Left lung (tissue), 10 donors: ENCODE data around the gene SOD1. TPM values are rescaled to one million over a fixed set of nuclear protein-coding genes. Genes with fewer than 3 reads are reported as not detected.

Source experiments
- ATAC-seq: fragments of 200-7000 bp; cut with Tn5 transposase; one replicate; pipeline ENCODE4 v1.9.1; 2020; ENCODE audit warnings: moderate library complexity
- DNase-seq, 4 donors: peaks; one replicate each; pipeline ENCODE4 v3.0.0-alpha.2; 2013 to 2020
- H3K27ac ChIP-seq, 2 donors: fragments of 200-600 bp; sonication (generic) in 1 of 2; one replicate each; pipeline versions ENCODE4 v1.5.0 to v1.8.0; 2020 to 2021
- H3K27me3 ChIP-seq, 2 donors: fragments of 200-600 bp; sonication (generic) in 1 of 2; one replicate each; pipeline versions ENCODE4 v1.5.0 to v1.8.0; 2020 to 2021
- H3K36me3 ChIP-seq, 2 donors: fragments of 200-600 bp; sonication (generic) in 1 of 2; one replicate each; pipeline versions ENCODE4 v1.5.0 to v1.8.0; 2020 to 2021
- H3K4me1 ChIP-seq, 2 donors: fragments of 200-600 bp; one replicate each; pipeline ENCODE4 v1.8.0; 2021
- H3K4me3 ChIP-seq, 2 donors: fragments of 200-600 bp; sonication (generic) in 1 of 2; one replicate each; pipeline versions ENCODE4 v1.5.0 to v1.8.0; 2020 to 2021; ENCODE audit warnings: mild to moderate bottlenecking in 1 of 2
- H3K9me3 ChIP-seq, 2 donors: fragments of 200-600 bp; sonication (generic) in 1 of 2; one replicate each; pipeline versions ENCODE4 v1.5.0 to v1.8.0; 2020 to 2021
- CTCF ChIP-seq, 2 donors: fragments of 200-600 bp; sonication (generic) in 1 of 2; IDR thresholded peaks; one replicate each; pipeline versions ENCODE4 v1.5.0 to v1.8.0; 2021; ENCODE audit warnings: antibody characterized with exemption in 2 of 2
- intact Hi-C, 2 donors: fragments of 100-400 bp; cut with DNase I; formaldehyde crosslinking; loops; one replicate each; pipeline versions ENCODE4 v1.11.2 to v1.14.2; 2022
- polyA plus RNA-seq, 6 donors: library from polyadenylated mRNA; unstranded; fragments of 120-200 nt; gene quantifications; one replicate each; pipeline ENCODE4 v1.2.1, GENCODE V29; 2013; ENCODE audit not compliant: insufficient read length in 6 of 6
- total RNA-seq, 2 donors: library from RNA; stranded (reverse); fragmentation: NEBNext Ultra II Directional; extraction: Animal tissue kit (Norgen Biotek cat#: 25700); gene quantifications; one replicate each; pipeline ENCODE4 v1.2.1, GENCODE V29; 2021
- donor health status: DM: no; HTN: yes; CAD: no.
- donor health status: DM: no; HTN: no; CAD: no.

Gene SOD1
- total and polyA plus RNA-seq, 8 donors, result 142 to 227 (median 217) TPM

GRCh38 chr21:31698461-31698860, 39.0 kb downstream of the SOD1 start:
- H3K9me3 ChIP-seq, result no peaks in the 10 kb centered on the region
- intact Hi-C loops, result no loop called here
- no peak for DNase-seq
- no peak for ATAC-seq
- H3K27ac ChIP-seq, result no peak overlapping the region
- no peaks in the 10 kb centered on the region for H3K4me1 ChIP-seq
- no peak for TF ChIP-seq CTCF (IDR thresholded peaks at IDR 0.05)
- no peak overlapping the region for H3K4me3 ChIP-seq
- peaks cover 0 to 70% of the 10 kb centered on the region in 2 donors for H3K36me3 ChIP-seq
- H3K27me3 ChIP-seq, result no peaks in the 10 kb centered on the region

- peaks cover 0 to 56% of the 10 kb centered on the region in 2 donors for H3K36me3 ChIP-seq
- TF ChIP-seq CTCF (IDR thresholded peaks at IDR 0.05), result no peak
- ATAC-seq, result no peak
Observed at GRCh38 chr21:31700040-31700439, 40.5 kb downstream of the SOD1 start.

GRCh38 chr21:31706562-31706961, 47.1 kb downstream of the SOD1 start:
- peaks cover 0 to 12% of the 10 kb centered on the region in 2 donors for H3K36me3 ChIP-seq
- H3K27me3 ChIP-seq, result no peaks in the 10 kb centered on the region
- ATAC-seq (no peak), DNase-seq (no peak)
- no peak for TF ChIP-seq CTCF (IDR thresholded peaks at IDR 0.05)
- no peak overlapping the region for H3K4me3 ChIP-seq
- intact Hi-C loops, result no loop called here
- H3K9me3 ChIP-seq, result no peaks in the 10 kb centered on the region
- H3K4me1 ChIP-seq, result peaks cover 10 to 40% of the 10 kb centered on the region in 2 donors
- no peak overlapping the region for H3K27ac ChIP-seq

More at GRCh38 chr21:31700040-31700439, 40.5 kb downstream of the SOD1 start:
- no peak for DNase-seq
- no peaks in the 10 kb centered on the region for H3K9me3 ChIP-seq
- no peak overlapping the region for H3K4me3 ChIP-seq
- no peaks in the 10 kb centered on the region for H3K4me1 ChIP-seq
- no peaks in the 10 kb centered on the region for H3K27me3 ChIP-seq
- intact Hi-C loops, result no loop called here
- H3K27ac ChIP-seq, result no peak overlapping the region

- H3K27ac ChIP-seq, result no peak overlapping the region
- H3K27me3 ChIP-seq, result no peaks in the 10 kb centered on the region
- no peaks in the 10 kb centered on the region for H3K9me3 ChIP-seq
- H3K36me3 ChIP-seq, result peaks cover 0 to 3% of the 10 kb centered on the region in 2 donors
- no peak for ATAC-seq
- intact Hi-C loops, result no loop called here
- no peak for DNase-seq
- no peak overlapping the region for H3K4me3 ChIP-seq
- peaks cover 10 to 40% of the 10 kb centered on the region in 2 donors for H3K4me1 ChIP-seq
- TF ChIP-seq CTCF (IDR thresholded peaks at IDR 0.05), result no peak
Observed at GRCh38 chr21:31707499-31707898, 48.0 kb downstream of the SOD1 start.

GRCh38 chr21:31708541-31708940, 49.0 kb downstream of the SOD1 start:
- intact Hi-C loops, result no loop called here
- Histone ChIP-seq H3K4me3 (no peak overlapping the region), H3K27ac (no peak overlapping the region), H3K4me1 (peaks cover 10 to 40% of the 10 kb centered on the region in 2 donors), H3K36me3 (no peaks in the 10 kb centered on the region), H3K9me3 (no peaks in the 10 kb centered on the region), H3K27me3 (no peaks in the 10 kb centered on the region)
- no peak for TF ChIP-seq CTCF (IDR thresholded peaks at IDR 0.05)
- ATAC-seq (peak; percentile 35), DNase-seq (no peak)
